ENCODE data around the gene UBLCP1.

GRCh38 chr5:159214486-159215271 is 48.4 kb upstream of the UBLCP1 start:
- TF ChIP-seq EZH2 (IDR thresholded peaks at IDR 0.05; ENCODE audit: insufficient read depth, poor library complexity, severe bottlenecking), result no peak
- TF ChIP-seq EZH2phosphoT487 (IDR thresholded peaks at IDR 0.05; ENCODE audit: insufficient read depth, low read depth), result no peak
